Calu3 (cell line): Measurements from ENCODE around the gene SCYL2. TPM values are rescaled to one million over a fixed set of nuclear protein-coding genes. Genes with fewer than 3 reads are reported as not detected.
"Not testable (repeated sequence)": the region's sequence is repeated elsewhere in the genome, so short reads cannot be mapped to it uniquely, and the experiment has no call there.

Experiments used
- BruUV-seq: library from RNA; stranded (reverse); fragments of 400-500 nt; replicated peaks from 2 replicates; lab custom pipeline; 2021; lab: Mats Ljungman, UMichigan
- CTCF ChIA-PET: fragments of 300-600 bp; sonication (Branson Sonifier 250); formaldehyde crosslinking; loops from one replicate; lab custom pipeline; 2022; ENCODE audit warnings: antibody characterized with exemption; lab: Charles Lee
- DNase-seq: peaks from one replicate; pipeline ENCODE4 v3.0.0; 2022
- H3K27ac Mint-ChIP-seq: one replicate; pipeline ENCODE4 v1.8.0; 2022; ENCODE audit warnings: mixed read lengths; ENCODE audit not compliant: unreplicated experiment
- H3K27me3 Mint-ChIP-seq: one replicate; pipeline ENCODE4 v1.8.0; 2022; ENCODE audit warnings: mixed read lengths; ENCODE audit not compliant: unreplicated experiment
- H3K36me3 Mint-ChIP-seq: one replicate; pipeline ENCODE4 v1.8.0; 2022; ENCODE audit warnings: mild to moderate bottlenecking, moderate library complexity, mixed read lengths; ENCODE audit not compliant: insufficient read depth, unreplicated experiment
- H3K4me1 Mint-ChIP-seq: one replicate; pipeline ENCODE4 v1.8.0; 2022; ENCODE audit warnings: mild to moderate bottlenecking, low read depth, mixed read lengths; ENCODE audit not compliant: unreplicated experiment
- H3K4me3 Mint-ChIP-seq: one replicate; pipeline ENCODE4 v1.8.0; 2022; ENCODE audit warnings: mild to moderate bottlenecking, low read depth, moderate library complexity, mixed read lengths; ENCODE audit not compliant: unreplicated experiment
- H3K9me3 Mint-ChIP-seq: one replicate; pipeline ENCODE4 v1.8.0; 2022; ENCODE audit warnings: low read depth, mixed read lengths; ENCODE audit not compliant: unreplicated experiment
- CTCF ChIP-seq: fragments of 200-600 bp; IDR thresholded peaks from one replicate; pipeline ENCODE4 v1.8.0; 2022; ENCODE audit warnings: antibody characterized with exemption; ENCODE audit not compliant: unreplicated experiment
- intact Hi-C: fragments of 100-400 bp; cut with micrococcal nuclease; formaldehyde crosslinking; loops from one replicate; pipeline ENCODE4 v1.10.0; 2022; ENCODE audit not compliant: unreplicated experiment
- total RNA-seq: library from RNA; stranded (reverse); gene quantifications from 2 replicates; pipeline ENCODE4 v1.2.3, GENCODE V29; 2022

Gene SCYL2
- total RNA-seq, 1 experiment from 2014 or later = 59.9 TPM

DNA sequence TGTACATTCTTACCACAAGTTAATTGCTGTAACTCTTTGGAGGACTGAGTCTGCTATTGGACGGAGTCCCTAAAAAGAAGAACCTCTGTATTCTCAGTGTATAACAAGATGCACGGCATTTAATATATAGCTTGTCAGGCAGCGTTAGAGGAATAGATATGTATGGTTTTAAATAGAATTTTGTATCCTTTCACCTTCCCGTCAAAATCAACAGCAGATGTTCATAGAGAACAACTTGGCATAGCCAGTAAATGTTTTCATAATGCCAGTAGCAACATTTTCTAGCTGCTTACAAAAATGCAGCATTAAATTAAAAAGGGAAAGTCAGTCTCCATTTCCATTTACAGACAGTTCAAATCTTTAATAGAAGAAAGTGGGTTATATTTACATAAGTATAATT is 6.8 kb downstream of the SCYL2 start:
- no TSS peak for BruUV-seq
- H3K4me1 Mint-ChIP-seq = peaks cover 18% of the 10 kb centered on the region
- no peak for DNase-seq
- H3K9me3 Mint-ChIP-seq = no peaks in the 10 kb centered on the region
- H3K27ac Mint-ChIP-seq = no peak overlapping the region
- peaks cover 4% of the 10 kb centered on the region for H3K36me3 Mint-ChIP-seq
- intact Hi-C loops = no loop called here
- no peaks in the 10 kb centered on the region for H3K27me3 Mint-ChIP-seq
- TF ChIP-seq CTCF = no peak
- no peak overlapping the region for H3K4me3 Mint-ChIP-seq
- CTCF ChIA-PET = interaction anchor here (0.5 kb wide), 1 partner anchor 1621 kb away, joined by 4 read pairs; no protein-coding TSS in a partner anchor

DNA sequence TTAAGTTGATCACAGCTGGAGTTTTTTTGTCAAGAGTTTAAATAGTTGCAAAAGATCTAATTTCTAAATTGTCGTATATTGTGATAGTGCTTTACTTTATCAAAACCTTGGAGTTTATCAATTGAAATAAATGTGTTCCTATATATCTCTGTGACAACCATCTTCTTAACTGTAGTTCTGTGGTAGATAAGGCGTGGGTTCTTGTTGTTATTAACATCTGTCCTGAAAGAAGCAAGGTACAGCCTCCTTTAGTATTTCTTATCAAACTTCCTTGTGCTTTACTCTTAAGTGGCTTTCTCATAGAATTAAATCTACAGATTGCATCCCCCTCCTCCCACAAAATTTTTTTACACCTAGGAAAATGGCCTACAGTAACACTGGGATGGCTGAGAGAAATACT is 7.3 kb downstream of the SCYL2 start:
- peaks cover 16% of the 10 kb centered on the region for H3K4me1 Mint-ChIP-seq

DNA sequence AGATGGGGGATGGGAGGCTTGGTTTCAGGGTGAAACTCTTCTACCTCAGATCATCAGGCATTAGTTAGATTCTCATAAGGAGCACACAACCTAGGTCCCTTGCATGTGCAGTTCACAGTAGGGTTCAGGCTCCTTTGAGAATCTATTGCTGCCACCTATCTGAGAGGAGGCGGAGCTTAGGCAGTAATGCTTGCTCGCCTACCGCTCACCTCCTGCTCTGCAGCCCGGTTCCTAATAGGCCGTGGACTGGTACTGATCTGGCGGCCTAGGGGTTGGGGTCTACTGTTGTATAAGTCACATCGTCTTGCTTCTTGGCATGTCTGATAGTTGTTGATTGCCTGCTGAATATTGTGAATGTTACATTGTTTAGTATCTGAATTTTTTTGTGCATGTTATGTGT is 12.2 kb downstream of the SCYL2 start:
- no TSS peak for BruUV-seq
- no peak for DNase-seq
- H3K36me3 Mint-ChIP-seq = no peaks in the 10 kb centered on the region
- H3K9me3 Mint-ChIP-seq = no peaks in the 10 kb centered on the region
- no peaks in the 10 kb centered on the region for H3K27me3 Mint-ChIP-seq
- no peak overlapping the region for H3K4me3 Mint-ChIP-seq
- CTCF ChIA-PET = no interaction called here
- intact Hi-C loops = no loop called here
- no peak for TF ChIP-seq CTCF
- H3K27ac Mint-ChIP-seq = no peak overlapping the region
- peaks cover 10% of the 10 kb centered on the region for H3K4me1 Mint-ChIP-seq

More for the DNA sequence above, 7.3 kb downstream of the SCYL2 start:
- intact Hi-C loops = no loop called here
- no peak for TF ChIP-seq CTCF
- Mint-ChIP-seq H3K27me3 (no peaks in the 10 kb centered on the region), H3K4me3 (no peak overlapping the region), H3K9me3 (no peaks in the 10 kb centered on the region), H3K36me3 (no peaks in the 10 kb centered on the region), H3K27ac (no peak overlapping the region)
- CTCF ChIA-PET = no interaction called here
- no peak for DNase-seq
- no TSS peak for BruUV-seq

DNA sequence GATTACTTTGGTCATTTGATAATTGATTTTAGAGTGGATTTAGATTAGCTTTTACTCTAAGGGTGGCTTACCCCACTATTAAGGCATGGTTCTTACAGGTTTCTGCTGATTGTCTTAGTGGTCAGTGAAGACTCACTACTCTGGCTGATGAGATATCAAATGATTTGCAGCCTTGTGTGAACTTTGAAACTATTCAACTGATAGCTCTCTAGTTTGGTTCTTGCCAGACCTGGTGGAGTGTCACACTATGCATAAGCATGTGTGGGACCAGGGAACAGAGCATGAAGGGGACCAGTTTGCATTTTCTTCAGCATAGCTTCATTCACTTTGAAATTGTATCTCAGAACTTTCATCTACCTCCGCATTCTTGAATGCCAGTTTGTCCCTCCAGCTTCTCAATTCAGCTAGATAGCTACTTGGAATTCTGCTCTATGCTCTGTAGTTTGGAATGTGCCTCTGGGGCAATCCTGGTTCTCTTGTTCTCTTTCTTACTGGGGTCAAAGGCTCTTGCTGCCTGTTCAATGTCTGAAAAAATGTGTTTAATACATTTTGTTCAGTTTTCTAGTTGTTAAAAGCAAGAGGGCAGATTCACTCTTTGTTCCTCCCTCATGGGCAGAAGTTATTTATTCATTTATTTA is 12.7 kb downstream of the SCYL2 start:
- DNase-seq = no peak
- TF ChIP-seq CTCF = no peak
- Mint-ChIP-seq H3K27ac (no peak overlapping the region), H3K4me3 (no peak overlapping the region), H3K36me3 (no peaks in the 10 kb centered on the region), H3K4me1 (peaks cover 10% of the 10 kb centered on the region), H3K9me3 (no peaks in the 10 kb centered on the region), H3K27me3 (no peaks in the 10 kb centered on the region)
- intact Hi-C loops = no loop called here
- BruUV-seq = no TSS peak
- CTCF ChIA-PET = no interaction called here

- H3K27me3 Mint-ChIP-seq, H3K4me1 Mint-ChIP-seq, H3K4me3 Mint-ChIP-seq, BruUV-seq, H3K9me3 Mint-ChIP-seq, DNase-seq, CTCF ChIA-PET, H3K27ac Mint-ChIP-seq, intact Hi-C loops, H3K36me3 Mint-ChIP-seq: not testable (repeated sequence)
Measured at GRCh38 chr12:100284556-100284955, 17.6 kb downstream of the SCYL2 start.
